C1 segment of cervical spinal cord (tissue), 14 donors: ENCODE results near the gene CACNA1A.

Experiments used
- DNase-seq, 14 donors: peaks; one replicate each; lab custom pipeline; 2025; lab: John Stamatoyannopoulos, UW

The CACNA1A gene

GRCh38 chr19:13314761-13315160, 191.5 kb downstream of the CACNA1A start:
- no peak for DNase-seq

DNA sequence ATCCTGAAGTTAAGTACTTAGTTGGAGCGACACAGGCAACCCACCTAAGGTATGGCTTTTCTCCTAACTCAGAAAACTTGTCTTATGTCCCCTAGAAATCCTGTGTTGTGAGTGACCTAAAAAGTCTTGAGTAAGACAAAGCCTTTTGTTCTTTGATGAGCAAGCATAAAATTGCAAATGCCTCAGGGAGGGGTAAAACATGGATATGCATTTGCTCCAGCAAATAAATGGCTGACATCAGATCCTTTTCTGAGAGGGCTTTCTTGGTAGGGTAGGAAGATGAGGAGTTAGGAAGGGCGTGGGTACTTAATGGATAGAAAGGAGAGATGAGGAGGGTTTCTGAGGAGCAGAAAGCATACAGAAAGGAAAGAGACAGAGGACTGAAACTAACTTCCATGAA, 192.4 kb downstream of the CACNA1A start:
- DNase-seq, result no peak

- DNase-seq, result no peak
Measured at GRCh38 chr19:13309864-13310263, 196.4 kb downstream of the CACNA1A start.

- DNase-seq, result peak in 1 of 14 donors; percentile 74
Measured at GRCh38 chr19:13303381-13304129, 202.7 kb downstream of the CACNA1A start.

- peak in 3 of 14 donors; percentile 10 to 97 (median 48) for DNase-seq
Measured at GRCh38 chr19:13302526-13303270, 203.6 kb downstream of the CACNA1A start.

- DNase-seq, result peak in 1 of 14 donors; percentile 69
Measured at GRCh38 chr19:13301627-13302334, 204.5 kb downstream of the CACNA1A start.

DNA sequence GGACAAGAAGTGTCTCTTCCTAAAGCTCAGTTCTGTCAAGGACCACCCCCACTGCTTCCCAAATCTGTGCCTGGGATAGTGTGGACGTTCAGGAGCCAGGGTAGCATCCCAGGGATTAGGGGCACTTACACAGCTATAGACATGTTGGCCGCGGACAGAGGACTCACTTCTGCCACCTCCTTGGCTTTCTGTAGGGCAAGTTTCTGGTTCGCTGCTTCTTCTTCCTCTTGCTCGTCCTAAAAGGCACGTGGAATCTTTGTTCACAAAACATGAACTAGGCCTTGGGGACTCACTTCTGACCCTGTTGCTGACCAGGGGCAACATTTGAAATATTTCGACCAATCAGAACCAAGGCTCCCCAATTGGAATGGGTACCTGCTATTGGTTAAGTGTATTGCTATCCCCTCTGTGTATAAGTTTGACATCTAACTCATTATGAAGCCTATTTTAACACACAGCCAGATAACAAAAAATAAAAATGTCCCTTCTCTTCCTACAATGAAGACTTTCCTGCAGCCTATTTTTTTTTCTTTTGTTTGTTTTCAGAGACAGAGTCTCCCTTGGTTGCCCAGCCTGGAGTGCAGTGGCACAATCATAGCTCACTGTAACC, 205.8 kb downstream of the CACNA1A start:
- DNase-seq, result no peak

- DNase-seq, result peak in 2 of 14 donors; percentile 6 to 58
Measured at GRCh38 chr19:13299838-13300237, 206.4 kb downstream of the CACNA1A start.

DNA sequence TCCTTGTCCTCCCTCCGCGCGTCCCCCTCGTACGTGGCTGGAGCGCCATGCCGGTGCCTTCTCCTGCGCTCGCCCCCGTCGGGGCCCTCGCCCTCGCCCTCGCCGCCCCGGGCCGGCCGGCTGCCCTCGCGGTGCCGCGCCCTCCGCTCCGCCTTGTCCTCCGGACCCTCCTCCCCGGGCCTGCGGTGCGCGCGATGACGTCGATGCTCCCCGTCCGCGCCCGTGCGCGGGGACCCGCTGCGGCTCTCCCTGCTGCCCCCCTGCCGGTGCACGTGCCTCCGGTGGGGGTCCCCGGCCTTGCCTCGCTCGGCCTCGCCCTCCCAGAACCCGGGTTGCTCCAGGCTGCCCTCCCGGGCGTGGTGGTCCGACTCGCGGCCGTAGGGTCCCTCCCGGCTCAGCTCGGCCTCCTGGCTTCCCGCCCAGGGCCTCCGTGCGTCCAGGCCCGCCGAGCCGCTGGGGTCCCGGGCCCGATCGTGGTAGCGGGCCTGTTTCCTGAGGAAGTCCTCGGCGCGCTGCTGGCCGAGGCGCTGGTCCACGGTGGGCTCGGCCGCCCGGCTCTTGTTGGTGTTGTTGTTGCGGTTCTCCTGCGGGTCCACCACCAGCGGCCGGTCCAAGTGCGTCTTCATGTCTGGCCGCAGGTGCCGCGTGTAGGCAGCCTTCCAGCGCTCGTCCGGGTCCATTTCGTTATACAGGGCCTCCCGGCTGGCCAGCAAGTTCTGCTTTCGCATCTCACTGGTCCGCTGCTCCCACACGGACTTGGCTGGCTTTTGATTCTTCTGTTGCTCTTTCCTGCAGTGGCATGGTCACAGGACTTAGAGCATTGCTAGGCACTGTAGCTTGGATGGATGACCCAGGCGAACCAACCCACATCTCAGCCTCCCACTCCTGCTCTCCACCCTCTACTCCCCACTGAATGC, 207.5 kb downstream of the CACNA1A start:
- peak in 5 of 14 donors; percentile 4 to 66 (median 15) for DNase-seq

GRCh38 chr19:13297023-13297422, 209.3 kb downstream of the CACNA1A start:
- DNase-seq, result no peak

DNA sequence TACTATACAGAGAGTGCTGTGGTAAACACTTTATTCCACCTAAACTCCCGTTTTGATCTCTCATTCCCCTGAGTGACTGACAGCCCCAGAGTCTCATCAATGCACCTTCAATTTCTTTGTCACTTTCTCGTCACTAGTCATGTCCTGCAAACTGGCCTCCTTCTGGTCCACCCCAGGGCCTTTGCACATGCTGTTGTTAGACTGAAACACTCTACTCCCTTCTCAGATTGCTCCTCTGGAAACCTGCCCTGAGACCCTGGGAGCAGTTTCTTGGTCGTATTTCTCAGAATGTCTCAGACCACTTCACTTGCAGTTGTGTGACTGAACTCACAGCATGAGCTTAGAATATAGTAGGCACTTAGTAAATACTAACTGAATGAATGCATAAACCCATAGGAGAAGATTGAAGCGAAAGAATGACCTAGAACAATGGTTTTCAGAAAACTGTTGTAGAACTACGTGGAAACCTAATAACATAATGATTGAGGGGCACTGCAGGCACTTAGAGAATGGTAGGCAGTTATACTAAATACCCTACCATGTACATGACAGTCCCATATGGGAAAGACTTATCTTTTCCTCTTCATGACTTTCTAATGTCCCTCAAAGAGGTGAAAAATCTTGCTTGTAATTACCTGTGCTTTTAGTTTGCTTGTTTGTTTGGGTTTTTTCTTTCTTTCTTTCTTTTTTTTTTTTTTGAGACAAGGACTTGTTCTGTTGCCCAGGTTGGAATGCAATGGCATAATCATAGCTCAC, 211.3 kb downstream of the CACNA1A start:
- no peak for DNase-seq

DNA sequence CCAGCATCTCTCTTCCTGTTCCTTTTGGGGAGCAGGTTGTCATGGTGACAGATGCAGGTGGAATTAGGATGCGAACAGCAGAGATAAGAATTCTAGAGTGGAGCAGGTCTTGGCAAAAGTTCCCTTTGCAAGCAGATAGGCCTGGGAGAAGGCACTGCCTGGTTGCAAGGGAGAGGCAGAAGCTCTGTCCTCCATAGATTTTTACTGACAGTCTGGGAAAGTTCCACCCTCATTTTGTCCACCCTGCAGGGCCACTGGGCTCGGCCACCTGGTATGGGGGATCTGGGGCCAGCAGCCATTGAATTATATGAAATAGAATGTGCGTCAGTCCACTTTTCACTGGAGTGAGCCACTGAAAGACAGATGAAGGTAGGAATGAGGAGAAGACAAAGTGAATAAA, 214.4 kb downstream of the CACNA1A start:
- DNase-seq, result peak in 1 of 14 donors; percentile 80

DNA sequence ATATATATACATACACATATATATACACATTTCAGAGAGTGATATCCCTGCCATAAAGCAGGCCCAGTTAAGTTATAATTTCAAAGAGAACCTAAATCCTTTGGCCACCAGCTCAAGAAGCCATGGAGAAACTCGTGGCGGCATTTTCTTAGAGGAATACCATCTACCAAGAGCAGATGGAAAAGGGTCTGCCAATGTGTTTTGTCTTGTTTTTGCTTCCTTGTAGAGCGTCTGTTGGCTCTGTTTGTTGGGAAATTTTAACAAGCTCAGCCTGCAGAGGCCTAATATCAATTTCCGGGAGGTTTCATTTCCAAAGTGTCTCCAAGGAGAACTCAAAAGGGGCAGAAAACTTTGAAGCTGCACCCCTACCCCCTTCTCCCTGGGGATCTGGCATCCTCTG, 215.5 kb downstream of the CACNA1A start:
- no peak for DNase-seq

DNA sequence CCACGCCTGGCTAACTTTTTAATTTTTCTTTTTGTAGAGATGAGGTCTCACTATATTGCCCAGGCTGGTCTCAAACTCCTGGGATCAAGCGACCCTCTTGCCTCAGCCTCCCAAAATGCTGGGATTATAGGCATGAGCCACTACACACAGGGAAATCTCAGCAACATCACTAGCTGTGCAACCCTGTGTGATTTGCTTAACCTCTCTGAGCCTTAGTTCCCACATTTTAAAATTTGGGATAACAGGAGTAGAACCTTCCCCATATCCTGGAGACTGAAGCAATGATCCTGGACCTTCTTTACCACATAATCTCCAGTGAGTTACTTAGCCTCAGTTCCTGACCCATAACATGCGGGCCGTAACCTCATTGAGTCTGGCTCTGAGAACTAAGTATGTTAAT, 217.0 kb downstream of the CACNA1A start:
- no peak for DNase-seq

DNA sequence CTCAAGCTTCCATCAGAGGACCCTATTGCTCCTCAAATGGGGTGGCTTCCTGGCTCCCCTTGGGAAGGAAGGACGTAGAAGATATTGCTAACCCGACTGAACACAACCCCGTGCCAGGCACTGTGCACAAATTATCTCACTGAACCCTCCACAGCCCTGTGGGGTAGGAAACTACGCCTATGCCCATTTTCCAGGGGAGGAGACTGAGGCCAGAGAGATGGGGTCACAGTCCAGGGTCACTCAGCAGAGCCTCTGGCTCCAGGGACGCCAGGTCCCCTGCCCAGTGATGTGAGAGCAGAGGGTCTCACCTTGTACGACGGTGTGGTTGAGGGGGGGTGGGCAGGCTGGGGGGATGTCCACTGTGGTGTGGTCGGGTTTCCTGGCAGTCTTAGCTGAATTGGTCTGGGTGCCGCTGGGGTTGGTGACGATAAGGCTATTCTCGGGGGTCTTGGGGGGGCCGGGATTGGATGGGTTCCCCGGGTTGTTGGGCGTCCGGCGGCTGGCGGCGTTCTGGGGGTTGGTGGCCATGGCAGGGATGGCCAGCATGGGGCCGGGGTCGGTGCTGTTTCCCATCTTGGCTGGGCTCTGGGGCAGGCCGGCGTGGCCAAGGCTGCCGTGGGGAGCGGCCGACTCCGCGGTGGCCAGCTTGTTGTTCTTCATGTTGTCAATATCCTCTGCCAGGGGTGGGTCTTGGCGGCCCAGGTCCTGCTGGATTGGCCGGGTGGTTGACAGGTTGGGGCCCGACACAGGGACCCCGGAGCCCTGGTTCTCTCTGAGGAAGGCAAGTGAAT, 219.9 kb downstream of the CACNA1A start:
- no peak for DNase-seq

- peak in 1 of 14 donors; percentile 3 for DNase-seq
Measured at GRCh38 chr19:13284929-13285928, 221.1 kb downstream of the CACNA1A start.

- DNase-seq, result no peak
Measured at GRCh38 chr19:13283871-13284270, 222.4 kb downstream of the CACNA1A start.

GRCh38 chr19:13282486-13283065, 223.7 kb downstream of the CACNA1A start:
- DNase-seq, result no peak
